HUES64 (cell line): ENCODE results near the gene F7.
A peak's percentile ranks its signal among the peaks of the same experiment; 100 is the strongest.
"Not testable (repeated sequence)": the region's sequence is repeated elsewhere in the genome, so short reads cannot be mapped to it uniquely, and the experiment has no call there.

Source experiments
- H3K27ac ChIP-seq: 2 replicates; pipeline ENCODE4 v1.7.0; 2013; ENCODE audit warnings: low read depth, low read length, inconsistent platforms
- H3K27me3 ChIP-seq: 2 replicates; pipeline ENCODE4 v1.6.1; 2013; ENCODE audit warnings: mild to moderate bottlenecking, low read length; ENCODE audit not compliant: insufficient read depth
- H3K36me3 ChIP-seq: 2 replicates; pipeline ENCODE4 v1.6.1; 2013; ENCODE audit warnings: mild to moderate bottlenecking, low read length; ENCODE audit not compliant: insufficient read depth
- H3K4me1 ChIP-seq: 2 replicates; pipeline ENCODE4 v1.6.1; 2013; ENCODE audit warnings: mild to moderate bottlenecking, low read length, moderate library complexity; ENCODE audit not compliant: insufficient read depth
- H3K4me3 ChIP-seq: 2 replicates; pipeline ENCODE4 v1.5.1; 2013; ENCODE audit warnings: mild to moderate bottlenecking, low read length, moderate library complexity
- H3K9ac ChIP-seq: 2 replicates; pipeline ENCODE4 v1.6.1; 2013; ENCODE audit warnings: mild to moderate bottlenecking, low read depth, low read length
- H3K9me3 ChIP-seq: 2 replicates; pipeline ENCODE4 v1.6.1; 2013; ENCODE audit warnings: low read depth, low read length; ENCODE audit not compliant: insufficient read depth
- WGBS: fragments of 150-250, 120-280 bp; methylation state at CpG from one replicate; pipeline ENCODE4 v1.1.7; 2013; ENCODE audit warnings: missing lambda C conversion rate; 5-methylcytosine and 5-hydroxymethylcytosine counted together

Gene F7

GRCh38 chr13:113155201-113155600, 49.6 kb downstream of the F7 start:
- H3K9me3 ChIP-seq = no peaks in the 10 kb centered on the region
- WGBS = 91% methylated on average over 3 of the region's 3 CpGs
- H3K27me3 ChIP-seq = peaks cover 24% of the 10 kb centered on the region
- no peaks in the 10 kb centered on the region for H3K36me3 ChIP-seq
- no peak overlapping the region for H3K27ac ChIP-seq
- no peak overlapping the region for H3K4me3 ChIP-seq
- no peak overlapping the region for H3K9ac ChIP-seq
- H3K4me1 ChIP-seq = peaks cover 17% of the 10 kb centered on the region; the same call in 1 of the 2 replicates

- Histone ChIP-seq H3K4me3 (no peak overlapping the region), H3K9me3 (no peaks in the 10 kb centered on the region), H3K27me3 (peaks cover 24% of the 10 kb centered on the region), H3K4me1 (peaks cover 17% of the 10 kb centered on the region; the same call in 1 of the 2 replicates), H3K9ac (no peak overlapping the region), H3K27ac (no peak overlapping the region), H3K36me3 (no peaks in the 10 kb centered on the region)
- WGBS = 94% methylated on average over 8 of the region's 9 CpGs
Measured at GRCh38 chr13:113155982-113156655, 50.5 kb downstream of the F7 start.

GRCh38 chr13:113157206-113157928, 51.8 kb downstream of the F7 start:
- Histone ChIP-seq H3K4me3 (no peak overlapping the region), H3K27me3 (peaks cover 15% of the 10 kb centered on the region), H3K36me3 (no peaks in the 10 kb centered on the region), H3K4me1 (peaks cover 15% of the 10 kb centered on the region; the same call in 1 of the 2 replicates), H3K27ac (no peak overlapping the region), H3K9ac (no peak overlapping the region), H3K9me3 (no peaks in the 10 kb centered on the region)
- 78% methylated on average over 12 of the region's 12 CpGs for WGBS

- peaks cover 15% of the 10 kb centered on the region; the same call in 1 of the 2 replicates for H3K4me1 ChIP-seq
- 62% methylated on average over 16 of the region's 16 CpGs for WGBS
Measured at GRCh38 chr13:113157929-113158747, 52.5 kb downstream of the F7 start, which contains the start of gene PROZ. TSS of gene PROZ (plus strand) at chr13:113158648. CDS start at chr13:113158661, 13 bp downstream.

GRCh38 chr13:113158946-113159345, 53.4 kb downstream of the F7 start:
- Histone ChIP-seq H3K9ac (no peak overlapping the region), H3K27ac (no peak overlapping the region), H3K4me1 (peaks cover 14% of the 10 kb centered on the region; the same call in 1 of the 2 replicates), H3K4me3 (no peak overlapping the region), H3K27me3 (no peaks in the 10 kb centered on the region), H3K36me3 (no peaks in the 10 kb centered on the region), H3K9me3 (no peaks in the 10 kb centered on the region)
- 69% methylated on average over 7 of the region's 7 CpGs for WGBS

More at GRCh38 chr13:113157929-113158747, 52.5 kb downstream of the F7 start, which contains the start of gene PROZ:
- Histone ChIP-seq H3K36me3 (no peaks in the 10 kb centered on the region), H3K9ac (0 out of 2 replicates have a peak within 1 kb of the TSS, but pooled peaks have one; percentile 10), H3K27ac (no peak within 1 kb of the TSS), H3K27me3 (peaks cover 7% of the 10 kb centered on the region), H3K9me3 (no peaks in the 10 kb centered on the region), H3K4me3 (no peak within 1 kb of the TSS)

- Histone ChIP-seq H3K4me1 (peaks cover 10% of the 10 kb centered on the region; the same call in 1 of the 2 replicates), H3K27ac (no peak overlapping the region), H3K27me3 (no peaks in the 10 kb centered on the region), H3K9ac (no peak overlapping the region), H3K4me3 (no peak overlapping the region), H3K9me3 (no peaks in the 10 kb centered on the region), H3K36me3 (no peaks in the 10 kb centered on the region)
- whole genome bisulfite sequencing = 82% methylated on average over 20 of the region's 20 CpGs
Measured at GRCh38 chr13:113159701-113160100, 54.1 kb downstream of the F7 start.

GRCh38 chr13:113160983-113161382, 55.4 kb downstream of the F7 start:
- peaks cover 9% of the 10 kb centered on the region; the same call in 1 of the 2 replicates for H3K4me1 ChIP-seq
- no peak overlapping the region for H3K27ac ChIP-seq
- no peaks in the 10 kb centered on the region for H3K9me3 ChIP-seq
- WGBS = 81% methylated on average over 12 of the region's 12 CpGs
- H3K9ac ChIP-seq = no peak overlapping the region
- no peak overlapping the region for H3K4me3 ChIP-seq
- no peaks in the 10 kb centered on the region for H3K27me3 ChIP-seq
- H3K36me3 ChIP-seq = no peaks in the 10 kb centered on the region

GRCh38 chr13:113161433-113161832, 55.8 kb downstream of the F7 start:
- no peak overlapping the region for H3K9ac ChIP-seq
- no peaks in the 10 kb centered on the region for H3K27me3 ChIP-seq
- no peaks in the 10 kb centered on the region for H3K9me3 ChIP-seq
- WGBS = 22% methylated on average over 16 of the region's 16 CpGs
- no peak overlapping the region for H3K4me3 ChIP-seq
- no peaks in the 10 kb centered on the region for H3K36me3 ChIP-seq
- no peak overlapping the region for H3K27ac ChIP-seq
- peaks cover 9% of the 10 kb centered on the region; the same call in 1 of the 2 replicates for H3K4me1 ChIP-seq

GRCh38 chr13:113161975-113162374, 56.4 kb downstream of the F7 start:
- not testable (repeated sequence) for H3K9ac ChIP-seq, H3K4me3 ChIP-seq, H3K27ac ChIP-seq, H3K36me3 ChIP-seq, H3K4me1 ChIP-seq, H3K9me3 ChIP-seq, H3K27me3 ChIP-seq
- 33% methylated on average over 6 of the region's 13 CpGs for WGBS

- H3K9ac ChIP-seq = no peak overlapping the region
Measured at GRCh38 chr13:113162783-113163685, 57.4 kb downstream of the F7 start.

More at GRCh38 chr13:113162783-113163685, 57.4 kb downstream of the F7 start:
- H3K27ac ChIP-seq = no peak overlapping the region
- H3K27me3 ChIP-seq = no peaks in the 10 kb centered on the region
- no peaks in the 10 kb centered on the region for H3K9me3 ChIP-seq
- H3K36me3 ChIP-seq = peaks cover 10% of the 10 kb centered on the region
- H3K4me1 ChIP-seq = peaks cover 9% of the 10 kb centered on the region; the same call in 1 of the 2 replicates
- 42% methylated on average over 25 of the region's 25 CpGs for WGBS
- no peak overlapping the region for H3K4me3 ChIP-seq
